Natural killer cell (primary cell): ENCODE measurements around the gene NACC2. TPM values are rescaled to one million over a fixed set of nuclear protein-coding genes. Genes with fewer than 3 reads are reported as not detected.

Experiments used
- ATAC-seq, 3 donors: fragments of 150-1000 bp in 2 of 3; fragments of 200-7000 bp in 1 of 3; cut with Tn5 transposase; 1 replicate in 1 of 3; 2 replicates in 2 of 3; pipeline ENCODE4 v1.10.0; 2021; ENCODE audit warnings: mild to moderate bottlenecking in 2 of 3, moderate library complexity in 2 of 3
- DNase-seq, 2 donors: peaks; one replicate each; pipeline versions ENCODE4 v3.0.0 to v3.0.0-alpha.2; 2013 to 2021; ENCODE audit warnings: mixed read lengths in 1 of 2
- H3K27ac ChIP-seq: one replicate; pipeline ENCODE4 v1.5.1; 2013; ENCODE audit warnings: mild to moderate bottlenecking, low read length
- H3K27me3 ChIP-seq: one replicate; pipeline ENCODE4 v1.6.1; 2013; ENCODE audit warnings: low read length; ENCODE audit not compliant: control insufficient read depth, insufficient read depth
- H3K36me3 ChIP-seq: one replicate; pipeline ENCODE4 v1.6.1; 2013; ENCODE audit warnings: low read length; ENCODE audit not compliant: control insufficient read depth, insufficient read depth
- H3K4me1 ChIP-seq: one replicate; pipeline ENCODE4 v1.6.1; 2013; ENCODE audit warnings: low read length; ENCODE audit not compliant: control insufficient read depth, insufficient read depth
- H3K4me3 ChIP-seq: one replicate; pipeline ENCODE4 v1.5.1; 2013; ENCODE audit warnings: low read length
- H3K9me3 ChIP-seq: one replicate; pipeline ENCODE4 v1.6.1; 2013; ENCODE audit warnings: low read length; ENCODE audit not compliant: control insufficient read depth, insufficient read depth
- H3K27ac Mint-ChIP-seq, 2 donors: one replicate each; pipeline ENCODE4 v1.8.0; 2022; ENCODE audit warnings: mild to moderate bottlenecking in 2 of 2, mixed read lengths in 2 of 2, moderate library complexity in 1 of 2
- H3K27me3 Mint-ChIP-seq, 2 donors: one replicate each; pipeline ENCODE4 v1.8.0; 2022; ENCODE audit warnings: low read depth in 2 of 2, mixed read lengths in 2 of 2
- H3K36me3 Mint-ChIP-seq: one replicate; pipeline ENCODE4 v1.8.0; 2022; ENCODE audit warnings: mixed read lengths
- H3K4me1 Mint-ChIP-seq, 2 donors: one replicate each; pipeline ENCODE4 v1.8.0; 2022; ENCODE audit warnings: mixed read lengths in 2 of 2
- H3K4me3 Mint-ChIP-seq: one replicate; pipeline ENCODE4 v1.8.0; 2022; ENCODE audit warnings: mild to moderate bottlenecking, moderate library complexity, mixed read lengths
- H3K9me3 Mint-ChIP-seq, 2 donors: one replicate each; pipeline ENCODE4 v1.8.0; 2022; ENCODE audit warnings: mixed read lengths in 2 of 2
- CTCF ChIP-seq: fragments of 200-600 bp; IDR thresholded peaks from one replicate; pipeline ENCODE4 v1.8.0; 2022; ENCODE audit warnings: antibody characterized with exemption
- WGBS: methylation state at CpG from one replicate; pipeline ENCODE4 v1.1.7; 2013; ENCODE audit warnings: missing lambda C conversion rate; ENCODE audit not compliant: insufficient coverage; 5-methylcytosine and 5-hydroxymethylcytosine counted together
- intact Hi-C: fragments of 100-400 bp; cut with micrococcal nuclease; formaldehyde crosslinking; loops from one replicate; pipeline ENCODE4 v1.14.2; 2022
- total RNA-seq, 4 donors: library from RNA; stranded (reverse); fragments of 120-200 nt in 1 of 4; gene quantifications; one replicate each; pipeline versions ENCODE4 v1.2.3 to v1.2.4, GENCODE V29; 2013 to 2022

NACC2 gene
- total RNA-seq, 3 donors from 2014 or later (not counting 1 experiment from before 2014, with no cell fraction given), result 14.5 to 21.6 (median 21.2) TPM

- no peaks in the 10 kb centered on the region for H3K27me3 ChIP-seq
- DNase-seq, result no peak
- ATAC-seq, result no peak
- no peaks in the 10 kb centered on the region for H3K9me3 Mint-ChIP-seq
- intact Hi-C loops, result no loop called here
- peaks cover 24% of the 10 kb centered on the region for H3K4me1 ChIP-seq
- TF ChIP-seq CTCF, result no peak
- no peak overlapping the region for H3K4me3 ChIP-seq
- H3K27ac Mint-ChIP-seq, result no peak overlapping the region
- peaks cover 0 to 2% of the 10 kb centered on the region in 2 donors for H3K27me3 Mint-ChIP-seq
- 92% methylated on average over 10 of the region's 10 CpGs for WGBS
- no peaks in the 10 kb centered on the region for H3K36me3 ChIP-seq
- peaks cover 0 to 11% of the 10 kb centered on the region in 2 donors for H3K4me1 Mint-ChIP-seq
- H3K9me3 ChIP-seq, result no peaks in the 10 kb centered on the region
- no peaks in the 10 kb centered on the region for H3K36me3 Mint-ChIP-seq
- no peak overlapping the region for H3K27ac ChIP-seq
- H3K4me3 Mint-ChIP-seq, result no peak overlapping the region
Observed at GRCh38 chr9:135975834-135976233, 119.3 kb downstream of the NACC2 start.

GRCh38 chr9:135974220-135974573, 120.9 kb downstream of the NACC2 start:
- no peak overlapping the region for H3K27ac ChIP-seq
- H3K27ac Mint-ChIP-seq, result no peak overlapping the region
- H3K27me3 ChIP-seq, result no peaks in the 10 kb centered on the region
- no peaks in the 10 kb centered on the region for H3K9me3 Mint-ChIP-seq
- no peak overlapping the region for H3K4me3 ChIP-seq
- 81% methylated on average over 10 of the region's 10 CpGs for WGBS
- no peak overlapping the region for H3K4me3 Mint-ChIP-seq
- no peaks in the 10 kb centered on the region for H3K36me3 ChIP-seq
- DNase-seq (no peak), ATAC-seq (no peak)
- H3K36me3 Mint-ChIP-seq, result no peaks in the 10 kb centered on the region
- peaks cover 0 to 2% of the 10 kb centered on the region in 2 donors for H3K27me3 Mint-ChIP-seq
- H3K4me1 ChIP-seq, result peaks cover 14% of the 10 kb centered on the region
- no peaks in the 10 kb centered on the region for H3K9me3 ChIP-seq
- TF ChIP-seq CTCF, result no peak
- intact Hi-C loops, result no loop called here
- peaks cover 0 to 10% of the 10 kb centered on the region in 2 donors for H3K4me1 Mint-ChIP-seq

- Histone ChIP-seq H3K27ac (no peak overlapping the region), H3K4me1 (peaks cover 8% of the 10 kb centered on the region), H3K4me3 (no peak overlapping the region), H3K27me3 (no peaks in the 10 kb centered on the region), H3K36me3 (no peaks in the 10 kb centered on the region), H3K9me3 (no peaks in the 10 kb centered on the region)
- Mint-ChIP-seq H3K27ac (no peak overlapping the region), H3K4me3 (no peak overlapping the region), H3K27me3 (peaks cover 0 to 5% of the 10 kb centered on the region in 2 donors), H3K36me3 (no peaks in the 10 kb centered on the region), H3K9me3 (no peaks in the 10 kb centered on the region), H3K4me1 (peaks cover 0 to 4% of the 10 kb centered on the region in 2 donors)
- intact Hi-C loops, result no loop called here
- ATAC-seq (peak in 1 of 3 donors; percentile 39), DNase-seq (no peak)
- WGBS, result 42% methylated on average over 23 of the region's 23 CpGs
- no peak for TF ChIP-seq CTCF
Observed at GRCh38 chr9:135973277-135974219, 121.5 kb downstream of the NACC2 start.
